GM18505 (cell line): ENCODE measurements around the gene NUP88.

ENCODE experiments used
- ATAC-seq: cut with Tn5 transposase; IDR thresholded peaks from one replicate; pipeline ENCODE4 v1.9.1; 2021; ENCODE audit not compliant: unreplicated experiment
- POLR2A ChIP-seq: IDR thresholded peaks from 4 replicates; pipeline ENCODE4 v1.6.1; 2011; ENCODE audit warnings: borderline replicate concordance; ENCODE audit not compliant: insufficient read depth, insufficient read length; ENCODE audit errors: extremely low read depth

NUP88 gene

GRCh38 chr17:5355421-5356129, 63.9 kb downstream of the NUP88 start:
- no peak for TF ChIP-seq POLR2A
- no peak for ATAC-seq

- no peak for TF ChIP-seq POLR2A
- ATAC-seq, result no peak
Measured at GRCh38 chr17:5354886-5355415, 64.5 kb downstream of the NUP88 start.

- no peak for TF ChIP-seq POLR2A
- no peak for ATAC-seq
Measured at GRCh38 chr17:5354310-5354709, 65.2 kb downstream of the NUP88 start.

- TF ChIP-seq POLR2A, result no peak
- ATAC-seq, result no peak
Measured at GRCh38 chr17:5352681-5353289, 66.7 kb downstream of the NUP88 start.

- ATAC-seq, result no peak
- TF ChIP-seq POLR2A, result no peak
Measured at GRCh38 chr17:5344914-5345313, 74.5 kb downstream of the NUP88 start.
